Measurements from ENCODE around the gene RANGAP1. TPM values are rescaled to one million over a fixed set of nuclear protein-coding genes. Genes with fewer than 3 reads are reported as not detected.

Gene RANGAP1
- total and polyA plus RNA-seq, 2 of the 4 experiments (the other 2 are of a cell fraction): 71.2 to 148 TPM

GRCh38 chr22:41286639-41287091 is 678 bp upstream of the RANGAP1 start:
- Histone ChIP-seq H2BK120ac (ENCODE audit: low read depth, low read length) (peak overlapping the region; percentile 94), H2BK15ac (ENCODE audit: low read depth, low read length) (peak overlapping the region; percentile 97), H3K4me2 (ENCODE audit: low read depth, low read length) (peak overlapping the region; percentile 96), H2AFZ (replicated peaks; ENCODE audit: low read length, poor library complexity) (peak overlapping the region; percentile 89), H4K8ac (ENCODE audit: low read depth in 2 of 2, low read length in 2 of 2) (peak overlapping the region; percentile 77 to 95), H2AK5ac (ENCODE audit: low read depth, low read length) (peak overlapping the region; percentile 97), H3K4me1 (ENCODE audit: control insufficient read depth, insufficient read depth, low read length) (peaks cover 26% of the 10 kb centered on the region), H3K56ac (ENCODE audit: extremely low read depth, insufficient read depth, low read length) (peak overlapping the region; percentile 67), H3K9me1 (ENCODE audit: insufficient read depth, low read length) (peaks cover 9% of the 10 kb centered on the region), H3K79me1 (ENCODE audit: low read depth in 1 of 2, low read length in 2 of 2) (peaks cover 13 to 53% of the 10 kb centered on the region in 2 experiments; a peak in 3 of 4 replicates), H2BK20ac (ENCODE audit: low read depth, low read length) (peak overlapping the region; percentile 94), H2AK9ac (replicated peaks; ENCODE audit: low read depth, low read length, poor library complexity) (peak overlapping the region; percentile 84), H3K14ac (replicated peaks; ENCODE audit: low read depth, low read length) (peak overlapping the region; percentile 85), H3K27ac (ENCODE audit: insufficient read depth, low read length) (peak overlapping the region; percentile 79), H3K36me3 (ENCODE audit: control insufficient read depth, insufficient read depth, low read length) (peaks cover 16% of the 10 kb centered on the region), H3K4me3 (ENCODE audit: insufficient read depth, low read depth, low read length) (peak overlapping the region; percentile 46), H3K27me3 (ENCODE audit: control insufficient read depth, insufficient read depth, low read length) (no peaks in the 10 kb centered on the region), H4K5ac (ENCODE audit: low read depth, low read length) (peak overlapping the region; percentile 97), H2BK5ac (ENCODE audit: low read depth, low read length, poor library complexity, severe bottlenecking) (peak overlapping the region; percentile 99), H3K18ac (ENCODE audit: low read depth, low read length) (peak overlapping the region; percentile 90), H3K9me3 (ENCODE audit: control insufficient read depth, insufficient read depth, low read length) (no peaks in the 10 kb centered on the region), H4K20me1 (ENCODE audit: insufficient read depth, low read length) (peaks cover 5% of the 10 kb centered on the region; the same call in 1 of the 2 replicates), H3K9ac (ENCODE audit: low read depth, low read length) (peak overlapping the region; percentile 69), H3K4ac (ENCODE audit: low read depth, low read length) (peak overlapping the region; percentile 98), H4K91ac (ENCODE audit: insufficient read depth, low read depth, low read length) (peak overlapping the region; percentile 98), H3K23ac (ENCODE audit: low read depth, low read length) (peak overlapping the region; percentile 95)
- ChIA-PET CTCF (interaction anchor here (0.5 to 1.1 kb wide), 2 partner anchors 21 to 186 kb away, joined by 3 to 6 read pairs; no protein-coding TSS in a partner anchor), POLR2A (ENCODE audit: unreplicated experiment) (interaction anchor here (0.6 kb wide), 2 partner anchors 58 to 96 kb away, joined by 3 to 6 read pairs; no protein-coding TSS in a partner anchor)
- intact Hi-C loops (cut with micrococcal nuclease): loop anchor here (2.0 kb wide), 1 partner anchor 14 kb away; the partner anchor contains the start of gene ZC3H7B
- TF ChIP-seq CHD1 (IDR thresholded peaks at IDR 0.05; ENCODE audit: low read depth, low read length) (no peak), BHLHE40 (IDR thresholded peaks at IDR 0.05; ENCODE audit: low read depth, low read length) (no peak)
- dilution Hi-C loops (cut with HindIII; ENCODE audit: low sequenced_read_pairs, unreplicated experiment): no loop called here
- 0% methylated on average over 4 of the region's 15 CpGs; no CpG with 5 or more reads in 1 of the 2 experiments for WGBS, 2 experiments (ENCODE audit: extremely low coverage in 2 of 2, insufficient read length in 1 of 2)
- BruUV-seq (replicated peaks): no TSS peak
- DNase-seq (peak; percentile 38), ATAC-seq (ENCODE audit: low read depth) (no peak)
- in situ Hi-C loops (cut with MboI; ENCODE audit: low sequenced_read_pairs): no loop called here
